C4-2B (cell line): Measurements from ENCODE around the gene NUMB.

Source experiments
- H3K27ac ChIP-seq: fragments of 450-650 bp; 2 replicates; pipeline ENCODE4 v1.5.1; 2017
- ZFX ChIP-seq: fragments of 450-650 bp; IDR thresholded peaks from 2 replicates; pipeline ENCODE4 v1.6.1; 2017
- TF ChIP-seq, protein P1 (sequence below): fragments of 450-650 bp; conservative IDR thresholded peaks from 2 replicates; pipeline ENCODE4 v1.5.1; 2017; ENCODE audit warnings: mild to moderate bottlenecking

Gene NUMB

DNA sequence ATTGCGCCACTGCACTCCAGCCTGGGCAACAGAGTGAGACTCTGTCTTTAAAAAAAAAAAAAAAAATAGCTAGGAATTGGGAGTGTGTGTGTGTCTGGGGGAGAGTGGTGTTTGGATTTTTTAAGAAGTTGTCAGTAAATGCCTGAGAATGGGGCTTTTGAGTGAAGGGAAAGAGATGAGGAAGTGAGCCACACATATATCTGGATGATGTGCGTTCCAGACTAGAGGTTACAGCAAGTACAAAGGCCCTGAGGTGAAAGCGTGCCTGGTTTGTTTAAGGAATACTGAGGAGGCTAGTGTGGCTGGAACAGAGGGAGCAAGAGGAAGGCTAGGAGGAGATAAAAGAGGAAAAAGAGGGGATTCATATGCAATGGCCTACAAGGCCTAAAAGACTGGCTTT lies 151.1 kb downstream of the NUMB start:
- no peak overlapping the region for H3K27ac ChIP-seq
- TF ChIP-seq, protein P1, sequence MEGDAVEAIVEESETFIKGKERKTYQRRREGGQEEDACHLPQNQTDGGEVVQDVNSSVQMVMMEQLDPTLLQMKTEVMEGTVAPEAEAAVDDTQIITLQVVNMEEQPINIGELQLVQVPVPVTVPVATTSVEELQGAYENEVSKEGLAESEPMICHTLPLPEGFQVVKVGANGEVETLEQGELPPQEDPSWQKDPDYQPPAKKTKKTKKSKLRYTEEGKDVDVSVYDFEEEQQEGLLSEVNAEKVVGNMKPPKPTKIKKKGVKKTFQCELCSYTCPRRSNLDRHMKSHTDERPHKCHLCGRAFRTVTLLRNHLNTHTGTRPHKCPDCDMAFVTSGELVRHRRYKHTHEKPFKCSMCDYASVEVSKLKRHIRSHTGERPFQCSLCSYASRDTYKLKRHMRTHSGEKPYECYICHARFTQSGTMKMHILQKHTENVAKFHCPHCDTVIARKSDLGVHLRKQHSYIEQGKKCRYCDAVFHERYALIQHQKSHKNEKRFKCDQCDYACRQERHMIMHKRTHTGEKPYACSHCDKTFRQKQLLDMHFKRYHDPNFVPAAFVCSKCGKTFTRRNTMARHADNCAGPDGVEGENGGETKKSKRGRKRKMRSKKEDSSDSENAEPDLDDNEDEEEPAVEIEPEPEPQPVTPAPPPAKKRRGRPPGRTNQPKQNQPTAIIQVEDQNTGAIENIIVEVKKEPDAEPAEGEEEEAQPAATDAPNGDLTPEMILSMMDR, result no peak
- TF ChIP-seq ZFX, result no peak

DNA sequence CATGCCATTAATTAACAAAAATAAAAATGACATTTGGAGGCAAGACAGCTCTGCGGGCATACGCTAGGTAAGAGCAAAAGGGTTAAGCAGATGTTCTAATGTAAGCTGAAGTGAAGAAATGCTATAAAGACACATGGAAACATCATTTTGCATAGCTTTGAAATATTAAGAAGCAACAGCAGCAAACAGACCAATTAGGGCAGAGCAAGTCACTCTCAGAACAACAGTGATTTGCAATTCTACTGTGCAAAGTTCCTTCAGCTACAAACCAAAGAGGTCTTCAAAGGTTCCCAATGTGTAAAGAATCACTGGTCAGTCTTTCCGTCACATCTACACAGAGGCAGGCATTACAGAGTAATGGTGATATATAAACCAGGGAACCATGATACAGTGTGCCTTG lies 152.8 kb downstream of the NUMB start:
- TF ChIP-seq, protein P1, result no peak
- no peak for TF ChIP-seq ZFX
- H3K27ac ChIP-seq, result no peak overlapping the region

DNA sequence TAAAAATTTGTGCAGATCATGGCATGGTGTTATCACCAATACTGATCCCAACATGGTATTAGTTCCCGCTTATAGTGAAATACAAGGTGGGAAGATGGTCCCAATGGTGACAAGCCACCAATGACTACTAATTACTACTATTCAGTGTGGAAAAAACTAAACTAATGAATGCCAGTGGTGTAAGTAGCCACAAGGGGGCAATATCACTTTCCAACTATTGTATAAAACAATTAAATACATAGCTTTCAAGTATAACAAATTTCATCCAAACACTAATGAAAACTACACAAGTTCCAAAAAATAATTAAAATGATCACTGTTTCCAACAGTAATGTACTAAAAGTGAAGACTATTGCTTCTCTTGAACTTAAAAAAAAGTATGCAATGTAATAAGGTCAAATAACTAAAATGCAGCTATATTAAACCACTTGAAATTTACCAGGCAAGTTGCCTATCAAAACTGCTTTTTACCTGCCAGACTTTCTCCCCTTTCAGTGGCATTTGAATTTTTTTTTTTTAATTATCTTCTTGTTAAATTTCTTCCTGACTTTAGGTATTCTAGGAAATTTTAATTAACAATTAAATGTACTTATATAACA lies 163.0 kb downstream of the NUMB start:
- no peak overlapping the region for H3K27ac ChIP-seq
- TF ChIP-seq, protein P1, result peak; percentile 89
- no peak for TF ChIP-seq ZFX

DNA sequence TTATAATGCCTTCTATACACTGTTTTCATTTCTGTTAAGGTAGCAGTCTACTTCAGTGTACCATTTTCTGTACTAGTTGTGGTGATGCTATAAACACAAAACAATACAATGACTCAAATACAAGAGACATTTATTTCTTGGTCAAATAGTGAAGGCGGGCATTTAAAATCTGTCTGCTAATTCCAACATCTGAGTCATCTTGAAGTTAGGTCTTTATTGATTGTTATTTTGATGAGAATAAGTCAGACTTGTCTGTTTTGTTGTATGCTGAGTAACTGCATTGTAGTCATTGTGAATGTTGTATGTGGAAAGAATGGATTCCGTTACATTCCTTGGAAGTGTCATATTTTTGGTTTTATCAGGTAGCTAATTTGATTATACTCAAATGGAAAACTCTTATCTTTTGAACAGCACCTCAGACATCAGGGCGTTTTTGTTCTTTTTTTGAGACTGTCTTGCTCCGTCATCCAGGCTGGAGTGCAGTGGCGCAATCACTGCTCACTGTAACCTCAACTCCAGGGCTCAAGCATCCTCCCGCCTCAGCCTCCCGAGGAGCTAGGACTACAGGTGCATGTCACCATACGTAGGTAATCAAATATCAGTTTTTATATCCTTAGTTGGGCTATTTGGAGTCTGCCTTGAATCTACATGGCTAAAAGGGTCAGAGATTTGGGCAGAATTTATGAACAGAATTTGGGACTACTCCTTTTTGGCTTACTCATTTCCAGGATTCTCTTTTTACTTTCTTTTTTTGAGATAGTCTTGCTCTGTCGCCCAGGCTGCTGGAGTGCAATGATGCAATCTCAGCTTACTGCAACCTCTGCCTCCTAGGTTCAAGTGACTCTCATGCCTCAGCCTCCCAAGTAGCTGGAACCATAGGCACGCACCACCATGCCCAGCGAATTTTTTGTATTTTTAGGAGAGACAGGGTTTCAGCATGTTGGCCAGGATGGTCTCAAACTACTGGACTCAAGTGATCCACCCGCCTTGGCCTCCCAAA lies 164.3 kb downstream of the NUMB start:
- H3K27ac ChIP-seq, result no peak overlapping the region
- TF ChIP-seq ZFX, result no peak
- TF ChIP-seq, protein P1, result no peak

DNA sequence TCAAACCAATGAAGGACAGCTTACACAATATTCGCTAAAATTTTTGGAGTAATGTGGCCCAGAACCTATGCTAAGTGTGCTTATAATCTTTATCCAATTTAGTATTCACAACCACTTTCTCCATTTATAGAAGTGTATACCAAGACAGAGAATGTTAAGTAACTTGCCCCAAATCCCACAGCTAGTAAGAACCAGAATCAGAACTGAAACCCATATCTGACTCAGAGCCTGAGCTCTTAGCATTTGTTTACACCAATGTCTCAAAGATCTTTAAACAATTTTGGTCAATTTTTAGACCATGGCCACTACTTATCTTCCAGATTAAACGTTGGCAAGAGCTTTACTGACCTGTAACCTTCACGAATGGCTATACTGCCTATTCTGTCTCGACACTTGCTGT lies 168.1 kb downstream of the NUMB start:
- no peak for TF ChIP-seq ZFX
- TF ChIP-seq, protein P1, result no peak
- no peak overlapping the region for H3K27ac ChIP-seq

DNA sequence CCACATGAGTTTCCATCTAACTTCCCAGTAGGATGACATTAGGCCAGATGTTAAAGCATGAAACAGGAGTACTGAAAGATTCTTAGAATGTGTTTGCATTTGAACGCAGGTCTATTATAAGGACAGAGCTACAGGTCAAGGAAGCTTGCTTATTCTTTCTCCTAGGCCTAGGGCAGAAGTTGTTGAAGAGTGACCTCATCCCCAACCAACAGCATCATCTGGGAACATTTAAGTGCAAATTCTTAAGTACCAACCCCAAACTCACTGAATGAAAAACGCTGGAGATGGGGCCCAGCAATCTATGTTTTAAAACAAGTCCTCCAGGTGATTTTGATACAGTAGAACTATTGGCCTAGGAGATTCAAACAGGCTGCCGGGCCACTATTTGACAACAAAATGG lies 168.6 kb downstream of the NUMB start:
- H3K27ac ChIP-seq, result no peak overlapping the region

More for the DNA sequence above, 168.6 kb downstream of the NUMB start:
- TF ChIP-seq, protein P1, result no peak
- no peak for TF ChIP-seq ZFX
